Mesenteric fat pad (tissue), 1 donor: ENCODE measurements around the gene ITGB3. TPM values are rescaled to one million over a fixed set of nuclear protein-coding genes. Genes with fewer than 3 reads are reported as not detected.
"Not testable (repeated sequence)": the region's sequence is repeated elsewhere in the genome, so short reads cannot be mapped to it uniquely, and the experiment has no call there.

Experiments used
- DNase-seq: peaks from one replicate; pipeline ENCODE4 v3.0.0-alpha.2; 2020; ENCODE audit warnings: low spot score
- total RNA-seq: library from RNA; stranded (reverse); fragmentation: NEBNext Ultra II Directional; extraction: Animal tissue kit (Norgen Biotek cat#: 25700); gene quantifications from one replicate; pipeline ENCODE4 v1.2.1, GENCODE V29; 2021
- donor health status: DM: yes; HTN: yes; CAD: no.

ITGB3 gene
- total RNA-seq, 1 donor from 2014 or later = 17.9 TPM

- DNase-seq = no peak
Measured at GRCh38 chr17:47243737-47244598, 9.7 kb upstream of the ITGB3 start.

- DNase-seq = no peak
Measured at GRCh38 chr17:47244697-47245096, 8.9 kb upstream of the ITGB3 start.

GRCh38 chr17:47246120-47246519, 7.5 kb upstream of the ITGB3 start:
- no peak for DNase-seq

- no peak for DNase-seq
Measured at GRCh38 chr17:47250855-47251254, 2.8 kb upstream of the ITGB3 start.

GRCh38 chr17:47251421-47251940, 2.1 kb upstream of the ITGB3 start:
- no peak for DNase-seq

GRCh38 chr17:47252209-47252608, 1.4 kb upstream of the ITGB3 start:
- DNase-seq = no peak

GRCh38 chr17:47252766-47253512, 688 bp upstream of the ITGB3 start:
- no peak for DNase-seq

GRCh38 chr17:47254403-47254943, 846 bp downstream of the ITGB3 start:
- no peak for DNase-seq

- DNase-seq = no peak
Measured at GRCh38 chr17:47257651-47258339, 4.2 kb downstream of the ITGB3 start.

GRCh38 chr17:47262586-47262985, 9.0 kb downstream of the ITGB3 start:
- DNase-seq = no peak

GRCh38 chr17:47264166-47264565, 10.5 kb downstream of the ITGB3 start:
- DNase-seq = no peak

- no peak for DNase-seq
Measured at GRCh38 chr17:47265983-47266541, 12.4 kb downstream of the ITGB3 start.

GRCh38 chr17:47266782-47267181, 13.2 kb downstream of the ITGB3 start:
- no peak for DNase-seq

- DNase-seq = no peak
Measured at GRCh38 chr17:47267354-47267828, 13.8 kb downstream of the ITGB3 start.

- not testable (repeated sequence) for DNase-seq
Measured at GRCh38 chr17:47268964-47269363, 15.3 kb downstream of the ITGB3 start.

- not testable (repeated sequence) for DNase-seq
Measured at GRCh38 chr17:47269561-47270280, 16.1 kb downstream of the ITGB3 start.

- no peak for DNase-seq
Measured at GRCh38 chr17:47270946-47271705, 17.5 kb downstream of the ITGB3 start.

- no peak for DNase-seq
Measured at GRCh38 chr17:47272491-47272890, 18.9 kb downstream of the ITGB3 start.

GRCh38 chr17:47273245-47273644, 19.6 kb downstream of the ITGB3 start:
- DNase-seq = no peak
